Stimulated activated CD4-positive, alpha-beta T cell treated with anti-CD3 and anti-CD28 coated beads, Interleukin-4, amount 100 ng/mL, for 1 hour (primary cell): Measurements from ENCODE around the gene CDH13.

Experiments used
- DNase-seq: peaks from one replicate; pipeline ENCODE4 v3.0.0-alpha.2; 2020

CDH13 gene

DNA sequence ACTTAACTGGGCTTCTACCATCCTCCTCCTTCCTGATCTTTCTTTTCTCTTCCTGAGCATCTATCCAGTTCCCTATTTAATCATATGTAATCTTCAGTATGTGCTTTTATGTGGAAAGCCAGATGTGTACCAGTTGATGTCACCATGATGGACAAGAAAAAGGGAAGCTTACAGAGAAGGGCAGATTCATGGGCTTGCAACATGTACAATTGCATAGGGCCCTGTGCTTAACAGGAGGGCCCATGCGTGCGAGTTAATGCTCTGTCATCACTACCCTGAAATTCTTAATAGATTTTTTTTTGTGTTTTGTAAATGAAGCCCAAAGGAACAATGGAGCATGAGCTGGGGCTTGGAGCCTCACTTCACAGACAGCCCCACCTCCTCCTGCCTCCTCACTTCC is 124.3 kb downstream of the CDH13 start:
- DNase-seq: no peak

DNA sequence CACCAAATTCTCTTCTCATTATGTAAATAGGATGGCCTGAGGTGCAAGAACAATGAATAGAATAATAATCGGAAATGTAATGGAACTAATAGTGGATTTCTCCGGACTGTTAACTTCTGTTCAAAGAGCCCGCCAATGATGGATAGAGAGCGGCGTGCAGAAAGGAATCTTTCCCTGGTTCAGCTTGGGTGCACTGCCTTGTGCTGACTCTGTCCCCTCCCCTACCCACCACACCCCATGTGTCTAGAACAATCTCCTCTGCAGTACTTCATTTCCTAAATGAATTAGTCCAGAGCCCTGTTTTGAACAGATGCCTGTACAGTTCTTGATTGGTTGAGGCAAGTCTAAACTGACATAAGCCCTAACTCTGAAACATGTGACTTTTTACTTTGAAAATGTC is 125.4 kb downstream of the CDH13 start:
- DNase-seq: no peak

- no peak for DNase-seq
Measured at GRCh38 chr16:82753821-82754220, 127.1 kb downstream of the CDH13 start.

GRCh38 chr16:82754716-82755513 is 128.1 kb downstream of the CDH13 start:
- no peak for DNase-seq

DNA sequence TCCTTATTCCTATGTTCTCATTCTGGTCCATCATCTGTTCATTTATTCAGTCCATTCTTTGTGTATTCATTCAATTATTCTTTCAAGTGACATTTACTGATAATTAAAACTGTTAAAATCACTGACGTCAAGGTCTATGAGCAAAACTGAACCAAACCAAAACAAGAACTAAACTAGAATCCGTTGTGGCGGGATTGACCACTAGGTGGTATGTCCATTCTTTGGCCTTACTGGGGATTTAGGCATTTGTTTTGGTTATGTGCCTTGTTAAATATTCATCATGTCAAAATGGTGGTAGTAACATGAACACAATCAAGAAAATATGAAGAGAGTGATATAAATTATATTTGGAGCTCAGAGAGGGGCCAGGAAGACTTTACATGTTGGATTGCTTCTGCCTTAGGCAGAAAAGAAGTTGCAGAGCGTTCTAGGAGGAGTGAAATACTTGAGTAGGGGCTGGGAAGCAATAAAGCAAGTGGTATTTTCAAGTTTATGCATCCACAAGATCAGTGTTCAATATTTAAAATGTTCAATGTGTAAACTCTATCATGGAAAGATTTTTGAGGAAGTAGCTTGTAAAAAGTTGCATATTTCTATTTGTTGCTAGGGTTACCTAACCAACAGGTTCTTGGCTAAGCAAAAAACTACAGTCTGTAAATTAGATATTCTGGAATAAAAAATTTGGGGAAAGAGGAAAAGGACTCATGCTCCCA is 129.0 kb downstream of the CDH13 start:
- no peak for DNase-seq

DNA sequence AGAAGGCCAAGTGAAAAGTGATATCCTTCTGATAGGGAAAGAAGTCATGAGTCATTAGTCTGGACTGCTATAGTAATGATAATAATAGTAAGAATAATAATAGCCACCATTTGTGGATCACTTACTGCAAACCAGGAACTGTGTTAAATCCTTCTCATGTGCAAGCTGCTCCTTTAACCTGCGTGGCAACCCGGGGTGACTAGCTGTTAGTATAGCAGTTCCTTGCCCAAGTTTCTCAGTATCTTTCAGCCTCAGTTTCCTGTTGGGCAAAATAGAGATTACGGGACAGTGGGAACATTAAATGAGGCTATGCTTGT is 129.5 kb downstream of the CDH13 start:
- DNase-seq: no peak

DNA sequence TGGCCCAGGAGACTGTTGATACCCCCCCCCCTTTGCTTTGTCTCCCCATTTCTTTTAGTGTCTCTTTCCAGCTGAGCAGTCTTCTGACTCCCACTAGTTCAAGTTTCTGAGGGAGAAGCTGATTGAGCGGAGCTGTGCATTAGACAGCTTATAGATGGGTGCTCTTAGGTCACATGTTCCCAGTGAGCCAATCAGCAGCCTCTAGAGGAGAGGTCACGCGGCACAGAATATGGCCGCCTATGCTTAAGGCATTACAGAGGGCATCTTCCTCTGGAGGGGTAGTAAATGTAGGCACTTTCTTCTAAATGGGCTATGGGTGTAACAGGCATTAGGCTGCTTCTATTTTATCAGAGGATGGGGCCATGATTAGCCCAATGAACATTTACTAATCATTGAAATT is 131.6 kb downstream of the CDH13 start:
- no peak for DNase-seq

GRCh38 chr16:82758904-82759303 is 132.1 kb downstream of the CDH13 start:
- DNase-seq: no peak

GRCh38 chr16:82761236-82761635 is 134.5 kb downstream of the CDH13 start:
- no peak for DNase-seq

GRCh38 chr16:82761858-82762257 is 135.1 kb downstream of the CDH13 start:
- no peak for DNase-seq

DNA sequence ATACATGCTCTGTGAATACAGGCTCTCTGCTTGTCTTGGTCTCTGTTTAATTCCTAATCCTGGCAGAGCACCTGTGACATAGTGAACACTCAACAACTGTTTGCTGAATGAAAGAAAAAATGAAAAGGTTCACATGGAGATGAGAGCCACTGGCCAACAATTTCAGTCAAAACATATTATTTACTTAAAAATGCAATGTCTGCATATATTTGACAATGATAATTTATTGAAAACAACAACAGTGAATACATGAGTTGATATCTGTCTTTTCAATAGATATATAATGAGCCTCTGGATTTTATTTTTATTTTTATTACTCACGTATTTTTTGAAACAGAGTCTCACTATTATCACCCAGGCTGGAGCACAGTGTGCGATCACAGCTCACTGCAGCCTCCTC is 136.6 kb downstream of the CDH13 start:
- DNase-seq: no peak

- DNase-seq: no peak
Measured at GRCh38 chr16:82767198-82767597, 140.4 kb downstream of the CDH13 start.

- DNase-seq: no peak
Measured at GRCh38 chr16:82767808-82768207, 141.0 kb downstream of the CDH13 start.

GRCh38 chr16:82769845-82770244 is 143.1 kb downstream of the CDH13 start:
- DNase-seq: no peak

GRCh38 chr16:82772215-82772614 is 145.4 kb downstream of the CDH13 start:
- no peak for DNase-seq

- DNase-seq: no peak
Measured at GRCh38 chr16:82773018-82773417, 146.2 kb downstream of the CDH13 start.

GRCh38 chr16:82776470-82777146 is 149.8 kb downstream of the CDH13 start:
- DNase-seq: no peak

GRCh38 chr16:82782715-82783251 is 156.0 kb downstream of the CDH13 start:
- DNase-seq: no peak

GRCh38 chr16:82783933-82784572 is 157.3 kb downstream of the CDH13 start:
- no peak for DNase-seq

DNA sequence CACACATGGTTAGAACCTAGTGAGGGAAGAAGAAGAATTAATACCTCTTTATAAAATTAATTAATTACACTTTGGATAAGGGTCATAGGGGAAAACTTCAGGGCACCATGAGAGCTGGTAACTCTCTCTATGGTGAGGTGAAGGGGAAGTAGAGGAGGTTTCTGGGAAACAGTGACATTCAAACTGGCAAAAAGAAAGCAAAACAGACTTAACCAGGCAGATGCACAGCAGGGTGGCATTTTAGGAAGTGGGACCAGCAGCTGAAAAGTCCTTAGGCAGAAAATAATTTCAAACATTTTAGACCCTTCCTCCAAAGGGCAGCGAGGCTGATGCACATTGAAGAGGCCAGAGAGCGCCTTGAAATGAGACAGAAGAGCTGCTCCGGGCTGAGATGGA is 157.8 kb downstream of the CDH13 start:
- no peak for DNase-seq

DNA sequence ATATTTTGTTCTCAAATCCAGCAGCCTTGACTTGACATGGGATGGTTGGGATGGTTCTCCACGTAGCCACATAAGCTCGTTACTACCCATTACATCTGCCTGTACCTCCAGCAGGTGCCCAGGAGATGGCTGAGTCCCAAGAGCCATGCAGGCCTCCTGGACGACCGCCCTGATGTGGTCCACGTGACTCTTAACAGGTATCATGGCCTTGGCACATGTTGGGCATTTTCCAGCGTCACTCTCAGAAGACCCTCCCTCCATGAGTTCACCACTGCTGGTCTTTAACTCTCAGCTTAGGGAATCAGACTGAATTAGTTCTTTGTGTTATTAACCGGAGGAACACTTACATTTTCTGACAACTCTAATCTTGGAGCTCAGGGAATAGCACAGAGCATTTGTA is 161.5 kb downstream of the CDH13 start:
- no peak for DNase-seq

GRCh38 chr16:82788919-82789318 is 162.2 kb downstream of the CDH13 start:
- DNase-seq: no peak

- no peak for DNase-seq
Measured at GRCh38 chr16:82792693-82793092, 165.9 kb downstream of the CDH13 start.
